ENCODE results near the gene GSTO1.

Gene GSTO1

GRCh38 chr10:104251443-104251842 is 3.2 kb upstream of the GSTO1 start:
- DNase-seq, result no peak

DNA sequence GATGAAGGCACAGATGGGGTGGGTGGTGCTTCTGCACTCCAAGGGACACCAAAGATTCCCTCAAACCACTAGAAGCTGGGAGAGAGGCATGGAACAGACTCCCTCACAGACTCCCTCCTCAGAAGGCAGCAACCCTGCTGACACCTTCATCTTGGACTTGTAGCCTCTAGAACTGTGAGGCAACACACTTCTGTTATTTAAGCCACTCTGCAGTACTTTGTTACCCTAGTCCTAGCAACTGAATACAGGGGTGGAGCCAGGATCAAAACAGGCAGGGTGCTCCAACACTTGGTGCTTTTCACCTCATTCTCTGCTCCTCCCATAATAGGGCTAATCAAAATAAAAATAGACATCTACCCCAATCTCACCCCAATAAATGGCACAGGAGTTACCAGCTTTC is 2.3 kb upstream of the GSTO1 start:
- DNase-seq, result no peak

DNA sequence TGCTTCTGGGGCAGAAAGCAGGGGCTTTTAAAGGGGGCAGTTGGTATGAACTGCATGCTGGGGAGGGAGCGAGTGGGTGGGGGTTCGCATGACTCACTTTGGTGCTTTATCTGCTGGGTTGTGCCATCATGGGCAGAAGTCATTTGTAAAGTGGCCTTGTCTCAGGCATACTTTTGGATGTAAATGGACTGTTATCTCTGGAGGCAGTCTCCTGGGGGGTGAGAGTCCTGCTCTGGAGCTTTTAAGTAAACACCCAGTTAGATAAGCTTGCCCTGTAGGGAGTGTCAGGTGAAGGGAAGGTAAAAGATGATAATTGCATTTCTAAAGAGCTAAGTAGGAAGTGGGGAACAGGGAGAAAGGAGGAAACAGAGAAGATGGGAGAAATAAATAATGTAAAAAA is 1.6 kb upstream of the GSTO1 start:
- no peak for DNase-seq

- DNase-seq, result no peak
Measured at GRCh38 chr10:104253606-104254410, 884 bp upstream of the GSTO1 start.

GRCh38 chr10:104255311-104255981 is 754 bp downstream of the GSTO1 start:
- DNase-seq, result no peak

- no peak for DNase-seq
Measured at GRCh38 chr10:104256335-104256961, 1.8 kb downstream of the GSTO1 start.

DNA sequence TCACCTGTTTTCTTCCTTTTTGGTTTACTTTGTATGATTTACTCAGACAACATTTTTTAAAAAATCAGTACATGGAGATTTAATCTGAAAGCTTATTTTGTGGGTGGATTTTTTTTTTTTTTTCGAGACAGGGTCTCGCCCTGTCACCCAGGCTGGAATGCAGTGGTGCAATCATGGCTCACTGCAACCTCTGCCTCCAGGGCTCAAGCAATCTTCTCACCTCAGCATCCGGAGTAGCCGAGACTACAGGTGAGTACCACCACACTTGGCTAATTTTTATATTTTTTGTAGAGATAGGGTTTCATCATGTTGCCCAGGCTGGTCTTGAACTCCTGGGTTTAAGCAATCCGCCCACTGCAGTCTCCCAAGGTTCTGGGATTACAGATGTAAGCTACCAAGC is 2.5 kb downstream of the GSTO1 start:
- no peak for DNase-seq

- DNase-seq, result no peak
Measured at GRCh38 chr10:104258209-104258608, 3.5 kb downstream of the GSTO1 start.

DNA sequence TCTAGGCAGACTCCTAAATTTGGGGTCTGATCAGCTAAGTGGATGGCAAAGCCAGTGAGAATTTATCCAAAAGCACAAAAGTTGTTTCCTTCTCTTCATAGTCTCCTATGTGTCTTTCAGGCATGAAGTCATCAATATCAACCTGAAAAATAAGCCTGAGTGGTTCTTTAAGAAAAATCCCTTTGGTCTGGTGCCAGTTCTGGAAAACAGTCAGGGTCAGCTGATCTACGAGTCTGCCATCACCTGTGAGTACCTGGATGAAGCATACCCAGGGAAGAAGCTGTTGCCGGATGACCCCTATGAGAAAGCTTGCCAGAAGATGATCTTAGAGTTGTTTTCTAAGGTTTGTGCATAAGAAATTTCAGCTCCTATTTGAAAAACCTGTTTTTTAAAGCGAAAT is 4.8 kb downstream of the GSTO1 start:
- no peak for DNase-seq

DNA sequence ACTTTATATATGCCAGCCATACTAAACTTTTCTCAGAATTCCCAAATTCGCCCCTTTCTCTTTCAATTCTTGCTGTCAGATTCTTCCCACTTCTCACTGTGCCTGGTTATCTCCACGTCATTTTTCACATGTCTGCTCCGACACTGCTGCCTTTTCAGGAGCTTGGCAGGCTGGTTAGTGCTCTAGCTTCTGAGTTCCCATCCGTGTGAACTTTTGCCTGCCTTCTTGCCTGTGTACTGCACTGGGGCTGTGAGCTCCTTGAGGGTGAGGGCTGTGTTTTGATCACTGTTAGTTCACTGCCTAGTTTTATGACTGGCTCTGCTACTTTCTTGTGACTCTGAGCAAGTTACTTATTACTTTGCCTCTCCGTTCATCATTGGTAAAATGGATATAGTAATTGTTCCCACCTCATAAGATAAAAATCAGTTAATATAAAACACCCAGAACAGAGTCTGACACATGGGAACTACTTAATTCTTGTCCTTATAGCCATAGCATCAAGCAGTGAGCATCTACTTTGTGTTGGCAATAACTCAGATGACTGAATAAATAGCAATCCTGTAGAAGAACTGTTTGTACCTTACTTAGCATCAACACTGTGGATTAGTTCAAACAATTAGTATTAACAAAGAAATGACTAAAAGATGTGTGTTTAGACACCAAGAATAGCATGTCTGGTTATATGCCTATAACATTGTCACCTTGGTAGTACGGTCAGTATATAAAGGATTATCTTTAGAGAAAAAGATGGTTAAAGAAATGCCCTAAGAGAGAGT is 5.5 kb downstream of the GSTO1 start:
- no peak for DNase-seq

- no peak for DNase-seq
Measured at GRCh38 chr10:104260775-104261115, 6.1 kb downstream of the GSTO1 start.

- no peak for DNase-seq
Measured at GRCh38 chr10:104262055-104262454, 7.4 kb downstream of the GSTO1 start.

DNA sequence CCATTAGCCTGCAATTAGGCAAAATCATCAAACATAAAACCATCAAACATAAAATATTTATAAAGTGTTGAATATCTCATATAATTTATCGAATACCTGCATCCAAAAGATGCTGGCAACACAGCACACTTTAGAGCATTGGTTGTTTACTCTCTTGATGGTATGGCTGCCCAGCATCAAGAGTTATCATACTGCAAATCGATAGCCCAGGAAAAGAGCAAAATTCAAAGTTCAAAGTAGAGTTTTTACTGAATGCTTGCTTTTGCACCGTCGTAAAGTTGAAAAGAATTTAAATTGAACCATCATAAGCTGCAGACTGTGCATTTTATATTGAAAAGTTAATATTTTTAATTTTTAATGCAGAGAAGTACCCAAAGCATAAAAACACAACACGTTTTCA is 10.1 kb downstream of the GSTO1 start:
- DNase-seq, result no peak

DNA sequence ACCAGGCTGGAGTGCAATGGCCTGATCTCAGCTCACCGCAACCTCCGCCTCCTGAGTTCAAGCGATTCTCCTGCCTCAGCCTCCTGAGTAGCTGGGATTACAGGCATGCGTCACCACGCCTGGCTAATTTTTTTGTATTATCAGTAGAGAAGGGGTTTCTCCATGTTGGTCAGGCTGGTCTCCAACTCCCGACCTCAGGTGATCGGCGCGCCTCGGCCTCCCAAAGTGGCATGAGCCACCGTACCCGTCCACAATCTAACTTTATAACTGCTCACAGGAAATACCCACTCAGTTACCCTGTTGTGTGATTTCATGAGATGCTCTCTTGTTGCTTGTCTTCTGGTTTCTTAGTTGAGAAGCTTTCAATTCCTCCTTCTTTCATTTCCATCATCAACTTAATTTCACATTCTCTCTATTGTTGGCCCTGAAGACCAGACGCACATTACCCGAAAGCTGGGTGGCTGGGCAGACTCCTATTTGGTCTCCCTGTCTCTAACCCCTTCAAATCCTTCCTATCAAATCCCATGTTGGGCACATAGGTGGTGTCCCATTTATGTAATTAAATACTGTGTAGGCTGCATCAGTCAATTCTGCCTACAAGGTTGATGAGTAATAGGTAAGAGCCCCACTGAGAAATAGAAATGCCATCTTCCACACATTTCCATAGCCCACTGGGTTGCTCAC is 13.2 kb downstream of the GSTO1 start:
- DNase-seq, result no peak

GRCh38 chr10:104268405-104268712 is 13.7 kb downstream of the GSTO1 start:
- no peak for DNase-seq

DNA sequence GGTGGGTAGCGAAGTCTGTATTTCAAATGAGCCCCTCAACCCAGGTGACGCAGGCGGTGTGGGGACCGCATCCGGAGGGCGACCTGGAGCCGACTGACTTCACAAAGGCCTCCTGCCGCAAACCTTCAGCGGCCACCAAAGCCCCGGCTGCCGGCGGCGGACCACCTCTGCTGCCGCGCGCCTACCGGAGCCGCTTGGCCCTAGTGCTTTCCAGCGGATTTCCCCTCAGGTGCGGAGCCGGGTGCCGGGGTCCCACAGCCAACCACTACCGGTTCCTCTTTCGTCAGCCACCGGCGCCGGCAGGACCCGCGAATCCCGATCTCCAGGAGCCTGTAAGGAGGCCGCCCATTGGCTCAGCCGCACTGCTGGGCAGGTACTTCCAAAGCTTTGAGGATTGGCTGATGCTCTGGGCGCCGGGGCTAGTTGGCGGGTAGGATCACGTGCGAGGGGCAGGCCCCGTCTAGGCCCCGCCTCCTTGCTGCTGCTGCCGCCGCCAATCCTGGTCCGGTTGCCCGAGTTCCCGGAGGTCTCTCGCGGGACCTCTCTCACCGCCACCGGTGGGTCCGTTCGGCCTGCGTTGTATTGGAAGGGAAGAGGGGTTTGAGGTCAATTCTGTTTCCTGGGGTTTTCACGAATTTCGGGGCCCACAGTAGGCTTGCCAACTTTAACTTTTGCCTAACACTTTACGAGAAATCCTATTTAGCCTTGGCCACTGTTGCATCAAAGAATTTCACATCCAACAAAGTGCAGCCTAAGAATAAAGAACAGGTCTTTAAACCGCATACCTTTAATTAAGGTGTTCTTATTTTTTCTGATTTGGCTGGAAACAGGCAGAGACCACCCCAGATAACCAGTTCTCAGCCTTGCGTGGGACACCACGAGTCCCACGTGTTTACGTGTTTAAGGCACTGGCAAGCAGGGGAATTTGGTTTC is 14.3 kb downstream of the GSTO1 start, which contains the start of gene GSTO2:
GSTO2 (plus strand) TSS at position 472 of the 933 bp plus-strand sequence. CDS start 5,732 bp downstream, outside the sequence.
- DNase-seq, result peak; percentile 99

- no peak for DNase-seq
Measured at GRCh38 chr10:104273286-104273685, 18.6 kb downstream of the GSTO1 start.

GRCh38 chr10:104273899-104274575 is 19.3 kb downstream of the GSTO1 start:
- DNase-seq, result no peak

DNA sequence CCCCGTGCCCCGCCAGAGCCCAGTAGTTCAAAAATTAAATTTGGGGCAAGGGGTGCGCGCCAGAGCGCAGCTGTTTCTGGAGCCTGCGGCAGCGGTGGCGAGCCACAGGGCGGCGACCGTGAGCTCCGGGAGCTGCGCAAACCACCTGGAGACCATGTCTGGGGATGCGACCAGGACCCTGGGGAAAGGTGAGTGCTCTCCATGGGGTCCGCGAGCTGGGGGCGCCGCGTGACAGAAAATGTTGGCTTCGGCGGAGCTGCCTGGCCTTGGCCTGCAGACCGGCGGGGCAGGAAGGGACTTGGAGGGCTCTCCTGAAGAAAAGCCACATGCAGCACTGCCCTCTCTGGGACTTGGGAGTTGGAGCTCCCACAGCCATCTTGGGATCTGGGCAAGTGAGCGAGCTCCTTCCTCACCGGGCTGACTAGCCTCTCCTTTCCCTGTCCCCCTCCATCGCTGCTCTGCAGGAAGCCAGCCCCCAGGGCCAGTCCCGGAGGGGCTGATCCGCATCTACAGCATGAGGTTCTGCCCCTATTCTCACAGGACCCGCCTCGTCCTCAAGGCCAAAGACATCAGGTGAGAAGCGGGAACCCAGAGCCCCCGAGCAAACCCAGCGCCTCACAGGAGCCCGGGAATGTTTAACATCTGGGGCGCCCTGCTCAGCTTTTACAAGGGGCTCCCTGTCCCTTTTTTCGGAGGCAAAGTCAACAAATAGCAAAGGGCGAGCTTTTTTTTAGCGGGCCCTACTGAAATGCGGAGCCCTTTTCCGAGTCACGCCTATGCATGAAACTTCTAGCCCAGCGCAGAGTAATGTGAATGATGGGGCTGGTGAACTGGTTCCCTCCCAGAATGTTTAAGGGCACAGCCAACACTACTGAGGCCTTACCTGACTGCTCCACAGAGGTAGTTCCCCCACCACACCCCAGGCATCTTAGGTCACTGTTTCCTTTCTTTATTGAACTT is 20.4 kb downstream of the GSTO1 start:
- peak; percentile 37 for DNase-seq

DNA sequence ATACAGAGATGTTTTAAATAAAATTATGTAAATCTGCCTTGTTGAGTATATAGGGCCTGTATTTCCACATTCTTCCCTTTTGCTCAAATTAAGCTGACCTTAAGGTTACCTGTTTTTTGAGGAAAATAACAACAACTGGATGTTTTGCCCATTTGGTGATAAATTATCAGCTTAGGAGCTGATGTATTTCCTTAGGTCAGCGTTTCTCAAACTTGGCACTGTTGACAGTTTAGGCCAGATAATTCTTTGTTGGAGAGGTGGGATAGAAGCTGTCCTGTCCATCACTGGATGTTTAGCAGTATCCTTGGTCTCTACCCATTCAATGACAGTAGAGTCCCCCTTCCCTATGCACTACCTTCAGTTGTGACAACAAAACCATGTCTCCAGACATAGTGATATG is 21.5 kb downstream of the GSTO1 start:
- no peak for DNase-seq

Data from CD4-positive, alpha-beta T cell treated with Interferon gamma for 1 hour (primary cell).